GM23338 (cell line): Measurements from ENCODE around the gene ZNF646. TPM values are rescaled to one million over a fixed set of nuclear protein-coding genes. Genes with fewer than 3 reads are reported as not detected.
A peak's percentile ranks its signal among the peaks of the same experiment; 100 is the strongest.

Source experiments
- ATAC-seq: fragments of 200-7000 bp; cut with Tn5 transposase; 3 replicates; pipeline ENCODE4 v1.9.1; 2020
- DNase-seq: peaks from one replicate; pipeline ENCODE4 v3.0.0-alpha.2; 2015; ENCODE audit warnings: low spot score
- H2AFZ ChIP-seq: fragments of 200-600 bp; sonication (generic); 2 replicates; pipeline ENCODE4 v1.8.0; 2016; ENCODE audit warnings: antibody characterized with exemption, mild to moderate bottlenecking, moderate library complexity
- H3F3A ChIP-seq: fragments of 200-600 bp; sonication (generic); replicated peaks from 2 replicates; pipeline ENCODE4 v1.8.0; 2017; ENCODE audit warnings: antibody characterized with exemption, mixed run types, low read depth
- H3K27ac ChIP-seq: fragments of 200-600 bp; sonication (generic); 2 replicates; pipeline ENCODE4 v1.6.1; 2016; ENCODE audit warnings: low read depth
- H3K27me3 ChIP-seq: fragments of 200-600 bp; sonication (generic); 2 replicates; pipeline ENCODE4 v1.8.0; 2016; ENCODE audit warnings: mild to moderate bottlenecking, mixed run types, moderate library complexity; ENCODE audit not compliant: insufficient read depth
- H3K36me3 ChIP-seq: fragments of 200-600 bp; sonication (generic); 2 replicates; pipeline ENCODE4 v1.8.0; 2016; ENCODE audit warnings: mild to moderate bottlenecking; ENCODE audit not compliant: insufficient read depth
- H3K4me1 ChIP-seq: fragments of 200-600 bp; sonication (generic); 2 replicates; pipeline ENCODE4 v1.8.0; 2016; ENCODE audit warnings: mild to moderate bottlenecking, moderate library complexity; ENCODE audit not compliant: insufficient read depth
- H3K4me2 ChIP-seq: fragments of 200-600 bp; sonication (generic); 2 replicates; pipeline ENCODE4 v1.7.1; 2017; ENCODE audit warnings: mixed run types
- H3K4me3 ChIP-seq: fragments of 200-600 bp; sonication (generic); 2 replicates; pipeline ENCODE4 v1.6.1; 2016; ENCODE audit warnings: mixed run types
- H3K79me2 ChIP-seq: fragments of 200-600 bp; sonication (generic); replicated peaks from 2 replicates; pipeline ENCODE4 v1.8.0; 2017; ENCODE audit warnings: mild to moderate bottlenecking; ENCODE audit not compliant: insufficient read depth
- H3K9me2 ChIP-seq: fragments of 200-600 bp; sonication (generic); 2 replicates; pipeline ENCODE4 v1.8.0; 2017; ENCODE audit not compliant: insufficient read depth
- H4K20me1 ChIP-seq: fragments of 200-600 bp; sonication (generic); replicated peaks from 2 replicates; pipeline ENCODE4 v1.8.0; 2017; ENCODE audit warnings: mild to moderate bottlenecking; ENCODE audit not compliant: insufficient read depth
- H3K27ac Mint-ChIP-seq: 2 replicates; pipeline ENCODE4 v1.8.0; 2020; ENCODE audit warnings: inconsistent platforms, mild to moderate bottlenecking, moderate library complexity, mixed read lengths
- H3K27me3 Mint-ChIP-seq: 3 replicates; pipeline ENCODE4 v1.8.0; 2022; ENCODE audit warnings: low read depth, mild to moderate bottlenecking, moderate library complexity, mixed read lengths, inconsistent platforms; ENCODE audit not compliant: insufficient read depth, poor library complexity
- H3K36me3 Mint-ChIP-seq: 3 replicates; pipeline ENCODE4 v1.8.0; 2021; ENCODE audit warnings: low read depth, mild to moderate bottlenecking, inconsistent platforms, moderate library complexity, mixed read lengths
- H3K4me1 Mint-ChIP-seq: 3 replicates; pipeline ENCODE4 v1.8.0; 2020; ENCODE audit warnings: mild to moderate bottlenecking, inconsistent platforms, mixed read lengths
- H3K4me3 Mint-ChIP-seq: 3 replicates; pipeline ENCODE4 v1.8.0; 2021; ENCODE audit warnings: moderate library complexity, mild to moderate bottlenecking, inconsistent platforms, mixed read lengths
- H3K9me3 Mint-ChIP-seq: 3 replicates; pipeline ENCODE4 v1.8.0; 2020; ENCODE audit warnings: moderate library complexity, mild to moderate bottlenecking, inconsistent platforms, mixed read lengths
- CREB1 ChIP-seq: fragments of 250-450 bp; sonication (Bioruptor Pico); IDR thresholded peaks from 2 replicates; pipeline ENCODE4 v1.5.0; 2020; ENCODE audit warnings: low read depth, mild to moderate bottlenecking, moderate library complexity
- CTCF ChIP-seq, 2 experiments: fragments of 200-600 bp in 1 of 2; sonication (generic) in 1 of 2; conservative IDR thresholded peaks; 2 replicates each; pipeline versions ENCODE4 v1.5.1 to v1.6.1; 2016 to 2017; ENCODE audit warnings: antibody characterized with exemption in 2 of 2, low read depth in 2 of 2, mild to moderate bottlenecking in 2 of 2, moderate library complexity in 1 of 2
- EZH2 ChIP-seq: fragments of 200-600 bp; sonication (generic); IDR thresholded peaks from one replicate; pipeline ENCODE4 v1.8.0; 2017; ENCODE audit warnings: antibody characterized with exemption, mild to moderate bottlenecking, low read depth; ENCODE audit not compliant: unreplicated experiment
- EZH2phosphoT487 ChIP-seq: fragments of 200-600 bp; sonication (generic); IDR thresholded peaks from one replicate; pipeline ENCODE4 v1.8.1; 2018; ENCODE audit warnings: antibody characterized with exemption; ENCODE audit not compliant: unreplicated experiment
- JUNB ChIP-seq: IDR thresholded peaks from one replicate; pipeline ENCODE4 v1.6.1; 2016; ENCODE audit warnings: antibody characterized with exemption; ENCODE audit not compliant: unreplicated experiment
- NANOG ChIP-seq: IDR thresholded peaks from 2 replicates; pipeline ENCODE4 v1.6.1; 2016; ENCODE audit warnings: antibody characterized with exemption, borderline replicate concordance
- POLR2AphosphoS5 ChIP-seq: IDR thresholded peaks from 2 replicates; pipeline ENCODE4 v1.6.1; 2016; ENCODE audit warnings: antibody characterized with exemption, low read depth
- REST ChIP-seq: IDR thresholded peaks from one replicate; pipeline ENCODE4 v1.6.1; 2018; ENCODE audit warnings: antibody characterized with exemption; ENCODE audit not compliant: unreplicated experiment
- STAT1 ChIP-seq: IDR thresholded peaks from one replicate; pipeline ENCODE4 v1.6.1; 2016; ENCODE audit warnings: antibody characterized with exemption; ENCODE audit not compliant: unreplicated experiment
- ZNF114 ChIP-seq: fragments of 250-450 bp; sonication (Bioruptor Pico); IDR thresholded peaks from 2 replicates; pipeline ENCODE4 v1.5.0; 2020; ENCODE audit warnings: mild to moderate bottlenecking, moderate library complexity
- ZNF331 ChIP-seq: fragments of 250-450 bp; sonication (Bioruptor Pico); IDR thresholded peaks from 2 replicates; pipeline ENCODE4 v1.5.0; 2020; ENCODE audit warnings: low read depth, mild to moderate bottlenecking, moderate library complexity
- ZNF462 ChIP-seq: fragments of 250-450 bp; sonication (Bioruptor Pico); IDR thresholded peaks from 2 replicates; pipeline ENCODE4 v1.5.0; 2020; ENCODE audit warnings: mild to moderate bottlenecking, moderate library complexity
- polyA plus RNA-seq: library from polyadenylated mRNA; unstranded; fragments of >200 nt; fragmentation: Nextera tagmentation; extraction: Ambion mirVana; gene quantifications from 2 replicates; pipeline ENCODE4 v1.2.1, GENCODE V29; 2016
- total RNA-seq: library from RNA; depleted of rRNA; stranded (reverse); fragments of >200 nt; shearing (Covaris generic); gene quantifications from 2 replicates; pipeline ENCODE4 v1.2.3, GENCODE V29; 2014
- TF ChIP-seq, protein P1 (sequence below): IDR thresholded peaks from 2 replicates; pipeline ENCODE4 v1.6.1; 2016; ENCODE audit warnings: antibody characterized with exemption

ZNF646 gene
- total and polyA plus RNA-seq, 2 experiments from 2014 or later, result 6.3 to 29.3 TPM

DNA sequence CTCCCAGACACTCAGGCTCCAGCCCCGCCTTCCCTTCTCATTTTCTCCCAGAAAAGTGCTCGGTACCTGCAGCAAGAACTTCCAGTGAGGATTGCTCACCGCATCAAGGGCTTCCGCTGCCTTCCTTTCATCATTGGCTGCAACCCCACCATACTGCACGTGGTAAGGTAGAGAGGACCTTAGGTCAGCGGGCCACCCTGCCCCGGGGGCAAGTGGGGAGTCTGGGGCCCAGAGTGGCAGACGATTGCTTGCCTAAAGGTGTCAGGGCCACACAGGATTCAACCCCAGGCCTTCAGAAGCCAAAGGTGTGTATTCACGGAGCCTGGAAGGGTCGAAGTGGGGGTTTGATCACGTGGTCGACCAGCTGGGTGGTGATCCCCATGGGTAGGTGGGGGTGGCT is 35.4 kb downstream of the ZNF646 start:
- Histone ChIP-seq H4K20me1 (peaks cover 7% of the 10 kb centered on the region), H3K4me1 (peaks cover 6% of the 10 kb centered on the region; the same call in 1 of the 2 replicates), H3K4me2 (peak overlapping the region; percentile 87), H3K27me3 (no peaks in the 10 kb centered on the region), H3K4me3 (peak overlapping the region; percentile 87), H3K79me2 (no peaks in the 10 kb centered on the region), H3K9me2 (no peaks in the 10 kb centered on the region), H2AFZ (no peak overlapping the region), H3K36me3 (no peaks in the 10 kb centered on the region), H3F3A (peaks cover 14% of the 10 kb centered on the region; the same call in 1 of the 2 replicates), H3K27ac (no peak overlapping the region)
- no peak overlapping the region for H3K27ac Mint-ChIP-seq
- no peak for TF ChIP-seq POLR2AphosphoS5
- no peak for TF ChIP-seq ZNF114 (CRISPR knock-in tag)
- TF ChIP-seq REST, result no peak
- TF ChIP-seq ZNF331, result no peak
- TF ChIP-seq EZH2, result no peak
- no peak for TF ChIP-seq NANOG
- no peak for TF ChIP-seq CTCF (conservative IDR thresholded peaks at IDR 0.05; ENCODE audit: low read depth in 2 of 2)
- TF ChIP-seq, protein P1, sequence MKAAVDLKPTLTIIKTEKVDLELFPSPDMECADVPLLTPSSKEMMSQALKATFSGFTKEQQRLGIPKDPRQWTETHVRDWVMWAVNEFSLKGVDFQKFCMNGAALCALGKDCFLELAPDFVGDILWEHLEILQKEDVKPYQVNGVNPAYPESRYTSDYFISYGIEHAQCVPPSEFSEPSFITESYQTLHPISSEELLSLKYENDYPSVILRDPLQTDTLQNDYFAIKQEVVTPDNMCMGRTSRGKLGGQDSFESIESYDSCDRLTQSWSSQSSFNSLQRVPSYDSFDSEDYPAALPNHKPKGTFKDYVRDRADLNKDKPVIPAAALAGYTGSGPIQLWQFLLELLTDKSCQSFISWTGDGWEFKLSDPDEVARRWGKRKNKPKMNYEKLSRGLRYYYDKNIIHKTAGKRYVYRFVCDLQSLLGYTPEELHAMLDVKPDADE, result no peak
- TF ChIP-seq STAT1, result no peak
- no peak for TF ChIP-seq ZNF462 (CRISPR knock-in tag)
- TF ChIP-seq CREB1 (CRISPR knock-in tag), result no peak
- no peak for TF ChIP-seq JUNB
- TF ChIP-seq EZH2phosphoT487, result no peak
- peaks cover 4% of the 10 kb centered on the region for H3K9me3 Mint-ChIP-seq
- H3K4me1 Mint-ChIP-seq, result peaks cover 9% of the 10 kb centered on the region; the same call in 1 of the 3 replicates
- DNase-seq, result no peak
- peaks cover 23% of the 10 kb centered on the region for H3K36me3 Mint-ChIP-seq
- peaks cover 18% of the 10 kb centered on the region for H3K27me3 Mint-ChIP-seq
- no peak for ATAC-seq
- H3K4me3 Mint-ChIP-seq, result peak overlapping the region; percentile 77
